MM.1S (cell line): Measurements from ENCODE around the gene LAMA4.

Experiments
- EZH2 ChIP-seq: fragments of 300-600 bp; sonication (generic); optimal IDR thresholded peaks from 2 replicates; pipeline ENCODE3; 2017; ENCODE audit warnings: low read depth, mild to moderate bottlenecking, antibody characterized with exemption, low read length, mixed read lengths
- TF ChIP-seq, protein P1 (sequence below): fragments of 300-600 bp; sonication (generic); IDR thresholded peaks from 2 replicates; pipeline ENCODE4 v1.5.1; 2016; ENCODE audit warnings: antibody characterized with exemption, low read length, mixed read lengths

DNA sequence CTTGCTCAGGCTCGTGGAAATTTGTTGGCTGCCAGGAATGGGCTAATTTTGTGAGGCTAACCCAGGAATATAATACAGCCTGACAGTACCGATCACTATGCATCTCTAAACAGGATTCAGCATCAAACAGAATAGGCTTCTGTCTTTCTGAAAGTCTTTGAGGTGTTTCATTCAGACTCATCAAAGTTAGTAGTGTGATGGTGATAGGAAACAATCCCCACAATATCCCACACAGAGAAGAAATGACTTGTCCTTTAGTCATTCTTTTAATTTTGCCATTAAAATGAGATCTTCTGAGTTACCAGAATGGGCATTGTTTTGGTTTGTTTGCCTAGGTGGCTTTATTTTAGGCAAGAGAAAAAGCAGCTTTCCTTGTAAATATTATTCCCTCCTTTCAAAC is 112.7 kb downstream of the LAMA4 start:
- TF ChIP-seq, protein P1, sequence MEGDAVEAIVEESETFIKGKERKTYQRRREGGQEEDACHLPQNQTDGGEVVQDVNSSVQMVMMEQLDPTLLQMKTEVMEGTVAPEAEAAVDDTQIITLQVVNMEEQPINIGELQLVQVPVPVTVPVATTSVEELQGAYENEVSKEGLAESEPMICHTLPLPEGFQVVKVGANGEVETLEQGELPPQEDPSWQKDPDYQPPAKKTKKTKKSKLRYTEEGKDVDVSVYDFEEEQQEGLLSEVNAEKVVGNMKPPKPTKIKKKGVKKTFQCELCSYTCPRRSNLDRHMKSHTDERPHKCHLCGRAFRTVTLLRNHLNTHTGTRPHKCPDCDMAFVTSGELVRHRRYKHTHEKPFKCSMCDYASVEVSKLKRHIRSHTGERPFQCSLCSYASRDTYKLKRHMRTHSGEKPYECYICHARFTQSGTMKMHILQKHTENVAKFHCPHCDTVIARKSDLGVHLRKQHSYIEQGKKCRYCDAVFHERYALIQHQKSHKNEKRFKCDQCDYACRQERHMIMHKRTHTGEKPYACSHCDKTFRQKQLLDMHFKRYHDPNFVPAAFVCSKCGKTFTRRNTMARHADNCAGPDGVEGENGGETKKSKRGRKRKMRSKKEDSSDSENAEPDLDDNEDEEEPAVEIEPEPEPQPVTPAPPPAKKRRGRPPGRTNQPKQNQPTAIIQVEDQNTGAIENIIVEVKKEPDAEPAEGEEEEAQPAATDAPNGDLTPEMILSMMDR: no peak
- TF ChIP-seq EZH2: no peak
